ENCODE results near the gene SLC16A9. TPM values are rescaled to one million over a fixed set of nuclear protein-coding genes. Genes with fewer than 3 reads are reported as not detected.

SLC16A9 gene
- total RNA-seq, 6 experiments from 2014 or later: not detected

DNA sequence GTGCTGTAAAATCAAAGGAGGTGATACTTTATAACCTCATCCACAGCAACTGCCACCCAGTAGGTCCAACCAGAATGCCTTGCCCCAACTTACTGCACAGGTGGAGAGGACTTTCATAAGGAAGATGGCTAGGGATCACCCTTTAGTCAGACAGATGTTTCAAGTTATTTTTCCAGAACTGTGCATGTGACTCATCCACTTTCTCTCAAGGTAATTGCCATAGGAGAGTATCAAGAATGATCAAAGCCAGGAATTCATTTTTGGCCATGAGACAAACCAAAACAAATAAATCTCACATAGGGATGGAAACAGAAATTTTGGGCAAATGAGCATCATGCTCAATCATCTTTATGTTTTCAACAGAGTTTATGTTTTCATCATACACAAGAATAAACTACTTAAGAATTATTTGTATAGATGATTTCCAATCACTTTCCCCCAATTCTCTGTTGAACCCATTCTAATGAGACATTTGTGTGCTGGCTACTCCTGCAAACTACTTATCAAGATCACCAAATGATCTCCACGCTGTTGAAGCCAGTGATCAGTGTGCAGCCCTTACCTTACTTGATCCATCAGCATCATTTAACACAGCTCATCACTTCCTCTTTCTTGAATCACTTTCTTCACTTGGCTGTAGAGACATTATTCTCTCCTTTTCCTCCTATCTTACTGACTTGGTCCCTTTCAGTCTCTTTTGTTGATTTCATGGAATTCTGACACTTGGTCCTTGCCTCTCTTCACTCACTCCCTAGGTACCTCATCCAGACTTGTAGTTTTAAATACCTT is 74.0 kb downstream of the SLC16A9 start:
- no peaks in the 10 kb centered on the region for H3K4me1 Mint-ChIP-seq (ENCODE audit: low read depth)
- DNase-seq: no peak
- H3K4me3 Mint-ChIP-seq: no peak overlapping the region
- peaks cover 3% of the 10 kb centered on the region; the same call in 1 of the 2 replicates for H3K27me3 Mint-ChIP-seq (ENCODE audit: insufficient read depth)
- TF ChIP-seq, protein P1, sequence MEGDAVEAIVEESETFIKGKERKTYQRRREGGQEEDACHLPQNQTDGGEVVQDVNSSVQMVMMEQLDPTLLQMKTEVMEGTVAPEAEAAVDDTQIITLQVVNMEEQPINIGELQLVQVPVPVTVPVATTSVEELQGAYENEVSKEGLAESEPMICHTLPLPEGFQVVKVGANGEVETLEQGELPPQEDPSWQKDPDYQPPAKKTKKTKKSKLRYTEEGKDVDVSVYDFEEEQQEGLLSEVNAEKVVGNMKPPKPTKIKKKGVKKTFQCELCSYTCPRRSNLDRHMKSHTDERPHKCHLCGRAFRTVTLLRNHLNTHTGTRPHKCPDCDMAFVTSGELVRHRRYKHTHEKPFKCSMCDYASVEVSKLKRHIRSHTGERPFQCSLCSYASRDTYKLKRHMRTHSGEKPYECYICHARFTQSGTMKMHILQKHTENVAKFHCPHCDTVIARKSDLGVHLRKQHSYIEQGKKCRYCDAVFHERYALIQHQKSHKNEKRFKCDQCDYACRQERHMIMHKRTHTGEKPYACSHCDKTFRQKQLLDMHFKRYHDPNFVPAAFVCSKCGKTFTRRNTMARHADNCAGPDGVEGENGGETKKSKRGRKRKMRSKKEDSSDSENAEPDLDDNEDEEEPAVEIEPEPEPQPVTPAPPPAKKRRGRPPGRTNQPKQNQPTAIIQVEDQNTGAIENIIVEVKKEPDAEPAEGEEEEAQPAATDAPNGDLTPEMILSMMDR (IDR thresholded peaks at IDR 0.05): no peak
- no peaks in the 10 kb centered on the region for H3K9me3 Mint-ChIP-seq
- no peaks in the 10 kb centered on the region for H3K36me3 Mint-ChIP-seq (ENCODE audit: low read depth)
- no peak overlapping the region for H3K27ac Mint-ChIP-seq

DNA sequence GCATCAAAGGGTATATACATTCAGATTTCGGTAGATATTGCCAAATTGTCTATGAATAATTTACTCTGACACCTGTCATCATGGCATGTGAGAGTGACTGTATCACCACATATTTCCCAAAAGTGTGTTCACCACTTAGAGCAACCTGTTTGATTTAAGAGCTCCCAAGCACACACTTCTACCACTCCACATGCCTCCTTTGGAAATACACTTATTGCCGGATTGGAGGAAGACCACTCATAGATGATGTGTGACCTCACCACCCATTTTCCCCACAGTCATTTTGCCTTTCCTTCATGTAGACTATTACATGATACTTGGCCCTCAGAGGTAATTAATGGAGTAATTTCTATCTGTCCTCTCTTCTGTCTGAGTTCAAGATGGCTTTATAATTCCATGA is 75.5 kb downstream of the SLC16A9 start:
- Mint-ChIP-seq H3K27ac (no peak overlapping the region), H3K4me1 (ENCODE audit: low read depth) (no peaks in the 10 kb centered on the region)

DNA sequence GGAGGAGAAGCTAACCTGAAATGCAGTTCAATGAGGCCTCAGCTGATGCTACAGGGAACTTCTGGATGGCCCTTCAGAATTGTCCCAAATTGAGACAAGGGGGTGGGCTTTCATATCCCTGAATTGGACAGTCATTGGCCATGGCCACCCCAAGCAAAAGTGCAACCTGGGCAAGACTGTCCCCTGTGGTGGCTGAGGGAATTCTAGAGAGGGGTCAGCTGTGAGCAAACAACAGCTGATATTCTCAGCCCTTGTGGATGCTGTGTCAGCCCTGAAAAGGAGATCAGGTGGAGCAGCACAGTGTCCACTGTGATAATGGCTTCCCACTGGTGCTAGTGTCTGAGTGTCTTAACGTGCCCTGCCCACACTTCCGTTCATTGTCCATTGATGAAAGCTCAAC is 76.6 kb downstream of the SLC16A9 start:
- Mint-ChIP-seq H3K9me3 (no peaks in the 10 kb centered on the region), H3K36me3 (ENCODE audit: low read depth) (no peaks in the 10 kb centered on the region), H3K27me3 (ENCODE audit: insufficient read depth) (peaks cover 7% of the 10 kb centered on the region), H3K4me3 (no peak overlapping the region), H3K4me1 (ENCODE audit: low read depth) (no peaks in the 10 kb centered on the region), H3K27ac (no peak overlapping the region)
- TF ChIP-seq, protein P1 (IDR thresholded peaks at IDR 0.05): no peak
- no peak for DNase-seq

More for the DNA sequence above, 75.5 kb downstream of the SLC16A9 start:
- no peaks in the 10 kb centered on the region for H3K36me3 Mint-ChIP-seq (ENCODE audit: low read depth)
- H3K4me3 Mint-ChIP-seq: no peak overlapping the region
- no peak for DNase-seq
- TF ChIP-seq, protein P1 (IDR thresholded peaks at IDR 0.05): no peak
- H3K9me3 Mint-ChIP-seq: no peaks in the 10 kb centered on the region
- H3K27me3 Mint-ChIP-seq (ENCODE audit: insufficient read depth): peaks cover 7% of the 10 kb centered on the region

DNA sequence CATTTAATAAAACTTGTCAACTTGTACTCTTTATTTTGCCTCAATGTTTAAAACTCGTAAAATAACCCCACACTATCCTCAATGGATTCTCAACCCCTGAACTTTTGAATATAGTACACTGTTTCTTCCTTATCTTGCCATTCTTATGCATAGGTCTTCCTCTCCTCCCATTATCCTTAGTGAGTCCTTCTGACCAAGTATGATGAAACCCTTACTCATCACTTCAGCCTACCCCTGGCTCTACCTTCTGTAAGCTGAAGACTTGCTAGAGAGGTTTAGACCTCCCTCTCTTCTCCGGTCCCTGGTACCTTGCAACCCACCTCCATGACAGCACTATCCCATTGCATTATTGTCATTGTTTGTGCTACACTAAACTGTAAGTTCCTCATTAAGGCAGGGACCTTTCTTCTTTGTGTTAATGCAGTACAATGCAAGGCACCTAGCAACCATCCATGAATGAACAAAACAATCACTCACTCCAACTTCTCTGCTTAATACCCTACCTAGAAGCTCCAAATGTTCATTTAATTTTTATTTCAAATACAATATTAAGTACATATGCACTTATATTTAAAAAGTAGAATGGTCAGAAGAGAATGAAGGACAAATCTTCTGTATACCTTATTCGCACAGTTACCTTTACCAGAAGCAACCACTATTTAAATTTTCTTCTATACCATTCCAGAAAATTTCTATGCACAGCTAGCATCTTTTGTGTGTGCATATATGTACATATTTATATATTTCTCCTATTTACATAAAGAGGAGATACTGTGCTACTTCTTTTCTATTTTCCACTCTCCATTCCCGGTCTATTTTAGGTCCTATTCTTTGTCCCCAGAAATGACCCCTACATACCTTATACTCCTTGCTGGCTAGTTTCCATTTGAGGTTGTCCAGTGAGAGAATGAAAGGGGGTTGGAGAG is 77.5 kb downstream of the SLC16A9 start:
- Mint-ChIP-seq H3K36me3 (ENCODE audit: low read depth) (no peaks in the 10 kb centered on the region), H3K9me3 (no peaks in the 10 kb centered on the region), H3K4me3 (no peak overlapping the region), H3K27ac (no peak overlapping the region), H3K27me3 (ENCODE audit: insufficient read depth) (peaks cover 7% of the 10 kb centered on the region), H3K4me1 (ENCODE audit: low read depth) (no peaks in the 10 kb centered on the region)
- TF ChIP-seq, protein P1 (IDR thresholded peaks at IDR 0.05): no peak
- no peak for DNase-seq

DNA sequence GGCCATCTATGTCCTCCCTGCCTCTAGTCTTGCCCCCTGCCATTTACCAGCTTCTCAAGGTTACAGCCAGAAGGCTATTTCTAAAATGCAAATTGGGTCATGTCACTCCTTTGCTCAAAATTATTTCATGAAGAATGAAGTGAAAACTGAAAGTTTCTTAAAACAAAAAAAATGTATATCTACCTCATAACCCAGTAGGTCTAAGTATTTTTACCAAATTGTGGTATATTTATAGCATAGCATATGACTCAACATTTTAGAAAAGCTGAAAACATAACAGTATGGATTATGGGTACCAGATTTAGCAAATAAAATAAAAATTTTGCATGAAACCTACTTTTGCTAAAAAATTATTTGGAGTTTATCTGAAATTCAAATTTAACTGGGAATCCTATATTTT is 78.4 kb downstream of the SLC16A9 start:
- Mint-ChIP-seq H3K9me3 (no peaks in the 10 kb centered on the region), H3K4me3 (no peak overlapping the region), H3K4me1 (ENCODE audit: low read depth) (no peaks in the 10 kb centered on the region), H3K27ac (no peak overlapping the region), H3K27me3 (ENCODE audit: insufficient read depth) (peaks cover 7% of the 10 kb centered on the region), H3K36me3 (ENCODE audit: low read depth) (no peaks in the 10 kb centered on the region)
- TF ChIP-seq, protein P1 (IDR thresholded peaks at IDR 0.05): no peak
- no peak for DNase-seq
